Non-pigmented ciliary epithelial cell (primary cell): ENCODE results near the gene ZNF407.
"Not testable (repeated sequence)": the region's sequence is repeated elsewhere in the genome, so short reads cannot be mapped to it uniquely, and the experiment has no call there.

Source experiments
- DNase-seq: peaks from one replicate; pipeline ENCODE4 v3.0.0-alpha.2; 2010; ENCODE audit warnings: low read depth

Gene ZNF407

GRCh38 chr18:75072672-75073371 is 475.2 kb downstream of the ZNF407 start:
- no peak for DNase-seq

GRCh38 chr18:75073654-75074053 is 476.0 kb downstream of the ZNF407 start:
- DNase-seq = no peak

GRCh38 chr18:75074196-75075015 is 476.7 kb downstream of the ZNF407 start:
- no peak for DNase-seq

GRCh38 chr18:75075016-75075305 is 477.3 kb downstream of the ZNF407 start:
- no peak for DNase-seq

GRCh38 chr18:75075429-75075841 is 477.8 kb downstream of the ZNF407 start:
- no peak for DNase-seq

- no peak for DNase-seq
These were observed 478.6 kb downstream of the ZNF407 start for GRCh38 chr18:75076286-75076685.

- no peak for DNase-seq
These were observed 483.8 kb downstream of the ZNF407 start for GRCh38 chr18:75081486-75081885.

GRCh38 chr18:75083131-75083530 is 485.5 kb downstream of the ZNF407 start:
- DNase-seq = no peak

GRCh38 chr18:75083761-75084160 is 486.1 kb downstream of the ZNF407 start:
- no peak for DNase-seq

- not testable (repeated sequence) for DNase-seq
These were observed 488.0 kb downstream of the ZNF407 start for GRCh38 chr18:75085676-75086075.

- no peak for DNase-seq
These were observed 488.9 kb downstream of the ZNF407 start for GRCh38 chr18:75086494-75087034.

GRCh38 chr18:75087119-75088020 is 489.7 kb downstream of the ZNF407 start:
- DNase-seq = no peak

- no peak for DNase-seq
These were observed 490.4 kb downstream of the ZNF407 start for GRCh38 chr18:75088021-75088506.

GRCh38 chr18:75088622-75089211 is 491.0 kb downstream of the ZNF407 start:
- no peak for DNase-seq

GRCh38 chr18:75089748-75090327 is 492.2 kb downstream of the ZNF407 start:
- DNase-seq = no peak

GRCh38 chr18:75090336-75090735 is 492.7 kb downstream of the ZNF407 start:
- DNase-seq = no peak

GRCh38 chr18:75097491-75098225 is 500.0 kb downstream of the ZNF407 start:
- DNase-seq = no peak

- no peak for DNase-seq
These were observed 503.4 kb downstream of the ZNF407 start for GRCh38 chr18:75100832-75101630.

GRCh38 chr18:75101916-75102315 is 504.2 kb downstream of the ZNF407 start:
- no peak for DNase-seq

- DNase-seq = not testable (repeated sequence)
These were observed 506.4 kb downstream of the ZNF407 start for GRCh38 chr18:75104029-75104428.
